Prostate gland (tissue), 2 donors: ENCODE data around the gene MAP3K4.

Source experiments
- POLR2A ChIP-seq: fragments of 450-650 bp; IDR thresholded peaks from one replicate; pipeline ENCODE4 v1.6.1; 2016; ENCODE audit warnings: antibody characterized with exemption, mild to moderate bottlenecking
- TF ChIP-seq, protein P1 (sequence below), 4 experiments: fragments of 200-600 bp in 2 of 4; fragments of 450-650 bp in 2 of 4; sonication (generic) in 2 of 4; IDR thresholded peaks; 1 replicate in 3 of 4; 2 replicates in 1 of 4; pipeline ENCODE4 v1.5.1; 2016 to 2019; ENCODE audit warnings: antibody characterized with exemption in 4 of 4, mild to moderate bottlenecking in 2 of 4, moderate library complexity in 2 of 4

DNA sequence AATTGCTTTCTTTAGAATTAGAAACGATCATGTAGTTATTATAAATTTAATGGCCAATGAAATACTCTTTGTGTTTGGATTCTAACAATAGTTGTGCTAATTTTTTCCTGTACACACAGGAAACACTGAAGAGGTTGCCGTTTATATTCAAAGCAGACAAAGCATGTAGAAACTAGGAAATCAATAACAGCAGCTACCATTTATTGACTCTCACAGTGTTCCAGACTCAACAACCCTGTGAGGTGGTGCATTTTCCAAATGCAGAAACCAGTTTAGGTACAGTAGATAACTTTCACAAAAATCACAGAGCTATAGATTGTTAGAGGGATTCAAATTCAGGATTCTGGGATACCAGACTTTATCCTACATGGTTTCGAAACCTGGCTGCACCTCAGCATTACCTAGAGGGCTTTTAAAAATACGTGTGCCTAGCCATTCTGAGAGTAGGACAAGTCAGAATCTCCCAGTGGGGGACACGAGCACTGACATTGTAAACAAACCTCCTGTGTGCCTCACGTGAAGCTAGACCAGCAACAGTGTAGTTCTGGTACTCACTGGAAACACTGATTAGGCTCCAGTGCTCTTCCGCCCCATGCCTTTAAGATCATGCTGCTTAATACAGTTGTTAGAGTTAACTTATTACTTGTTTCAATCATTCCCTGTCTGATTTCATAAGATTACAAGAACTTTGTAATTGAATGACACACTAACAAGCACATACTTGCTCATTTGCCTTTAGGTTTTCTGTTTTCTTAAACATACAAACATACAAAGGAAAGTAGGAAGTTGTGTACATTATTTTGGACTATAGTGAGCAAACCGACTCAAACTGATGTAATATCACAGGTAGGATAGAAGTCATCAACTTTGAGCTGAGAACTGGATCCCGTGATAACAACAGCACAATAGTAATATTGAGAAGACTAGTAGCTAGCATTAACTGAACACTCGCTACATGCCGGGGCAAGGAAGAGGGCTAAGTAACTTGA, 65.8 kb downstream of the MAP3K4 start:
- TF ChIP-seq POLR2A = no peak
- TF ChIP-seq, protein P1, sequence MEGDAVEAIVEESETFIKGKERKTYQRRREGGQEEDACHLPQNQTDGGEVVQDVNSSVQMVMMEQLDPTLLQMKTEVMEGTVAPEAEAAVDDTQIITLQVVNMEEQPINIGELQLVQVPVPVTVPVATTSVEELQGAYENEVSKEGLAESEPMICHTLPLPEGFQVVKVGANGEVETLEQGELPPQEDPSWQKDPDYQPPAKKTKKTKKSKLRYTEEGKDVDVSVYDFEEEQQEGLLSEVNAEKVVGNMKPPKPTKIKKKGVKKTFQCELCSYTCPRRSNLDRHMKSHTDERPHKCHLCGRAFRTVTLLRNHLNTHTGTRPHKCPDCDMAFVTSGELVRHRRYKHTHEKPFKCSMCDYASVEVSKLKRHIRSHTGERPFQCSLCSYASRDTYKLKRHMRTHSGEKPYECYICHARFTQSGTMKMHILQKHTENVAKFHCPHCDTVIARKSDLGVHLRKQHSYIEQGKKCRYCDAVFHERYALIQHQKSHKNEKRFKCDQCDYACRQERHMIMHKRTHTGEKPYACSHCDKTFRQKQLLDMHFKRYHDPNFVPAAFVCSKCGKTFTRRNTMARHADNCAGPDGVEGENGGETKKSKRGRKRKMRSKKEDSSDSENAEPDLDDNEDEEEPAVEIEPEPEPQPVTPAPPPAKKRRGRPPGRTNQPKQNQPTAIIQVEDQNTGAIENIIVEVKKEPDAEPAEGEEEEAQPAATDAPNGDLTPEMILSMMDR (IDR thresholded peaks at IDR 0.05) = no peak
